Mesendoderm (in vitro differentiated cells): Measurements from ENCODE around the gene OR4F6.
"Not testable (repeated sequence)": the region's sequence is repeated elsewhere in the genome, so short reads cannot be mapped to it uniquely, and the experiment has no call there.

Experiments used
- DNase-seq: peaks from one replicate; pipeline ENCODE4 v3.0.0; 2013
- H2AK5ac ChIP-seq: 2 replicates; pipeline ENCODE4 v1.6.1; 2013; ENCODE audit warnings: low read length, inconsistent platforms
- H2BK120ac ChIP-seq: 2 replicates; pipeline ENCODE4 v1.6.1; 2013; ENCODE audit warnings: low read depth, mild to moderate bottlenecking, low read length, moderate library complexity, mixed read lengths
- H2BK15ac ChIP-seq: replicated peaks from 2 replicates; pipeline ENCODE4 v1.6.1; 2013; ENCODE audit warnings: low read depth, mild to moderate bottlenecking, moderate library complexity
- H2BK5ac ChIP-seq: 2 replicates; pipeline ENCODE4 v1.6.1; 2013; ENCODE audit warnings: low read length, inconsistent platforms
- H3K18ac ChIP-seq: 2 replicates; pipeline ENCODE4 v1.6.1; 2013; ENCODE audit warnings: mild to moderate bottlenecking, low read length, mixed read lengths
- H3K23ac ChIP-seq: one replicate; pipeline ENCODE4 v1.6.1; 2013; ENCODE audit warnings: low read length
- H3K27ac ChIP-seq: 2 replicates; pipeline ENCODE4 v1.5.1; 2013; ENCODE audit warnings: low read depth, mild to moderate bottlenecking, inconsistent platforms, low read length, moderate library complexity
- H3K27me3 ChIP-seq: 2 replicates; pipeline ENCODE4 v1.6.1; 2013; ENCODE audit warnings: low read length, control low read depth, mild to moderate bottlenecking, inconsistent platforms; ENCODE audit not compliant: insufficient read depth, poor library complexity
- H3K36me3 ChIP-seq: 2 replicates; pipeline ENCODE4 v1.6.1; 2013; ENCODE audit warnings: low read length, inconsistent platforms; ENCODE audit not compliant: control insufficient read depth, insufficient read depth
- H3K4ac ChIP-seq: one replicate; pipeline ENCODE4 v1.6.1; 2013; ENCODE audit warnings: low read depth, mild to moderate bottlenecking, low read length, moderate library complexity
- H3K4me1 ChIP-seq: 2 replicates; pipeline ENCODE4 v1.6.1; 2013; ENCODE audit warnings: low read depth, low read length, inconsistent platforms; ENCODE audit not compliant: control insufficient read depth
- H3K4me2 ChIP-seq: 2 replicates; pipeline ENCODE4 v1.6.1; 2013; ENCODE audit warnings: low read length
- H3K4me3 ChIP-seq: 2 replicates; pipeline ENCODE4 v1.5.1; 2013; ENCODE audit warnings: mild to moderate bottlenecking, low read length
- H3K56ac ChIP-seq: one replicate; pipeline ENCODE4 v1.6.1; 2013; ENCODE audit warnings: low read length
- H3K79me1 ChIP-seq: 2 replicates; pipeline ENCODE4 v1.6.1; 2013; ENCODE audit warnings: low read length, inconsistent platforms
- H3K79me2 ChIP-seq: 2 replicates; pipeline ENCODE4 v1.6.1; 2013; ENCODE audit warnings: mild to moderate bottlenecking, low read length; ENCODE audit not compliant: control insufficient read depth, insufficient read depth
- H3K9ac ChIP-seq: 2 replicates; pipeline ENCODE4 v1.6.1; 2013; ENCODE audit warnings: low read length, inconsistent platforms
- H4K5ac ChIP-seq: one replicate; pipeline ENCODE4 v1.6.1; 2013; ENCODE audit warnings: low read length
- H4K8ac ChIP-seq: one replicate; pipeline ENCODE4 v1.6.1; 2013; ENCODE audit warnings: low read depth, mild to moderate bottlenecking, control low read depth, low read length, moderate library complexity
- WGBS: extraction: QIAGEN DNeasy Blood & Tissue Kit; methylation state at CpG from one replicate; pipeline ENCODE4 v1.1.7; 2013; ENCODE audit warnings: low lambda C conversion rate, missing lambda C conversion rate; ENCODE audit not compliant: insufficient coverage; ENCODE audit errors: extremely low coverage; 5-methylcytosine and 5-hydroxymethylcytosine counted together

OR4F6 gene

GRCh38 chr15:101772921-101773320 is 30.4 kb upstream of the OR4F6 start:
- H2BK5ac ChIP-seq, result no peak overlapping the region
- no peak overlapping the region for H3K4me3 ChIP-seq
- no peak for DNase-seq
- H4K8ac ChIP-seq, result no peak overlapping the region
- H3K27me3 ChIP-seq, result no peaks in the 10 kb centered on the region
- no peak overlapping the region for H3K9ac ChIP-seq
- no peak overlapping the region for H2AK5ac ChIP-seq
- H3K36me3 ChIP-seq, result no peaks in the 10 kb centered on the region
- no peak overlapping the region for H2BK15ac ChIP-seq
- H3K18ac ChIP-seq, result no peak overlapping the region
- no peak overlapping the region for H3K4me2 ChIP-seq
- no CpG with 5 or more reads among the region's 8 CpGs for WGBS
- no peaks in the 10 kb centered on the region for H3K79me1 ChIP-seq
- H3K4ac ChIP-seq, result no peak overlapping the region
- no peak overlapping the region for H3K23ac ChIP-seq
- no peaks in the 10 kb centered on the region for H3K4me1 ChIP-seq
- H3K56ac ChIP-seq, result no peak overlapping the region
- H2BK120ac ChIP-seq, result no peak overlapping the region
- no peaks in the 10 kb centered on the region for H3K79me2 ChIP-seq
- no peak overlapping the region for H3K27ac ChIP-seq
- no peak overlapping the region for H4K5ac ChIP-seq

- no peak overlapping the region for H3K56ac ChIP-seq
- no peak overlapping the region for H3K23ac ChIP-seq
- no peaks in the 10 kb centered on the region for H3K79me1 ChIP-seq
- H2BK5ac ChIP-seq, result no peak overlapping the region
- WGBS, result no CpG with 5 or more reads among the region's 7 CpGs
- no peak overlapping the region for H2BK120ac ChIP-seq
- peak; percentile 39 for DNase-seq
- H3K9ac ChIP-seq, result no peak overlapping the region
- H3K4me2 ChIP-seq, result no peak overlapping the region
- no peak overlapping the region for H2AK5ac ChIP-seq
- H3K18ac ChIP-seq, result no peak overlapping the region
- H2BK15ac ChIP-seq, result no peak overlapping the region
- H4K8ac ChIP-seq, result no peak overlapping the region
- H3K4me3 ChIP-seq, result no peak overlapping the region
- no peaks in the 10 kb centered on the region for H3K4me1 ChIP-seq
- H3K79me2 ChIP-seq, result no peaks in the 10 kb centered on the region
- H3K4ac ChIP-seq, result no peak overlapping the region
- H4K5ac ChIP-seq, result no peak overlapping the region
- H3K36me3 ChIP-seq, result no peaks in the 10 kb centered on the region
- H3K27ac ChIP-seq, result no peak overlapping the region
- H3K27me3 ChIP-seq, result no peaks in the 10 kb centered on the region
Observed at GRCh38 chr15:101773496-101774100, 29.7 kb upstream of the OR4F6 start.

GRCh38 chr15:101775136-101775535 is 28.2 kb upstream of the OR4F6 start:
- Histone ChIP-seq H3K27me3 (no peaks in the 10 kb centered on the region), H2BK15ac (no peak overlapping the region), H3K4me3 (no peak overlapping the region), H3K79me1 (no peaks in the 10 kb centered on the region), H3K18ac (no peak overlapping the region), H3K56ac (no peak overlapping the region), H3K23ac (no peak overlapping the region), H4K5ac (no peak overlapping the region), H3K36me3 (no peaks in the 10 kb centered on the region), H3K9ac (no peak overlapping the region), H2BK5ac (no peak overlapping the region), H3K4me2 (no peak overlapping the region), H2AK5ac (no peak overlapping the region), H2BK120ac (no peak overlapping the region), H3K79me2 (no peaks in the 10 kb centered on the region), H4K8ac (no peak overlapping the region), H3K4me1 (no peaks in the 10 kb centered on the region), H3K4ac (no peak overlapping the region), H3K27ac (no peak overlapping the region)
- WGBS, result no CpG with 5 or more reads among the region's 10 CpGs
- no peak for DNase-seq

- not testable (repeated sequence) for H2BK5ac ChIP-seq, H3K36me3 ChIP-seq, H2BK15ac ChIP-seq, H3K79me1 ChIP-seq, H3K27me3 ChIP-seq, H3K18ac ChIP-seq, H3K23ac ChIP-seq, H3K79me2 ChIP-seq, H3K27ac ChIP-seq, DNase-seq, H2AK5ac ChIP-seq, H3K9ac ChIP-seq, H3K56ac ChIP-seq, H3K4ac ChIP-seq, H3K4me2 ChIP-seq, H4K8ac ChIP-seq, H2BK120ac ChIP-seq, H3K4me1 ChIP-seq, H4K5ac ChIP-seq, H3K4me3 ChIP-seq
- WGBS, result no CpG with 5 or more reads among the region's 10 CpGs
Observed at GRCh38 chr15:101778576-101778975, 24.7 kb upstream of the OR4F6 start.

- H3K27ac ChIP-seq, H3K79me2 ChIP-seq, H3K4me3 ChIP-seq, H3K56ac ChIP-seq, H2BK120ac ChIP-seq, H2BK15ac ChIP-seq, H3K9ac ChIP-seq, H3K23ac ChIP-seq, H4K5ac ChIP-seq, H2BK5ac ChIP-seq, H3K4me1 ChIP-seq, H3K4ac ChIP-seq, DNase-seq, H3K4me2 ChIP-seq, H4K8ac ChIP-seq, H3K18ac ChIP-seq, H2AK5ac ChIP-seq, H3K79me1 ChIP-seq, H3K36me3 ChIP-seq, H3K27me3 ChIP-seq: not testable (repeated sequence)
- no CpG with 5 or more reads among the region's 1 CpG for WGBS
Observed at GRCh38 chr15:101780225-101780624, 23.1 kb upstream of the OR4F6 start.

GRCh38 chr15:101781928-101782327 is 21.4 kb upstream of the OR4F6 start:
- H2AK5ac ChIP-seq, result no peak overlapping the region
- H3K4me2 ChIP-seq, result no peak overlapping the region
- no peak overlapping the region for H3K18ac ChIP-seq
- H3K4me3 ChIP-seq, result no peak overlapping the region
- peak; percentile 39 for DNase-seq
- no peak overlapping the region for H3K4ac ChIP-seq
- no CpG with 5 or more reads among the region's 9 CpGs for WGBS
- H3K27ac ChIP-seq, result no peak overlapping the region
- H3K36me3 ChIP-seq, result no peaks in the 10 kb centered on the region
- H3K27me3 ChIP-seq, result no peaks in the 10 kb centered on the region
- H3K9ac ChIP-seq, result no peak overlapping the region
- no peak overlapping the region for H4K5ac ChIP-seq
- no peak overlapping the region for H3K23ac ChIP-seq
- H3K56ac ChIP-seq, result no peak overlapping the region
- H2BK15ac ChIP-seq, result no peak overlapping the region
- no peaks in the 10 kb centered on the region for H3K4me1 ChIP-seq
- H2BK5ac ChIP-seq, result no peak overlapping the region
- H4K8ac ChIP-seq, result no peak overlapping the region
- no peaks in the 10 kb centered on the region for H3K79me2 ChIP-seq
- no peaks in the 10 kb centered on the region for H3K79me1 ChIP-seq
- H2BK120ac ChIP-seq, result no peak overlapping the region
